Measurements from ENCODE around the gene FAM13A.
"Not testable (repeated sequence)": the region's sequence is repeated elsewhere in the genome, so short reads cannot be mapped to it uniquely, and the experiment has no call there.

Gene FAM13A

GRCh38 chr4:88998001-88998400 lies 59.0 kb downstream of the FAM13A start:
- no peak for DNase-seq

DNA sequence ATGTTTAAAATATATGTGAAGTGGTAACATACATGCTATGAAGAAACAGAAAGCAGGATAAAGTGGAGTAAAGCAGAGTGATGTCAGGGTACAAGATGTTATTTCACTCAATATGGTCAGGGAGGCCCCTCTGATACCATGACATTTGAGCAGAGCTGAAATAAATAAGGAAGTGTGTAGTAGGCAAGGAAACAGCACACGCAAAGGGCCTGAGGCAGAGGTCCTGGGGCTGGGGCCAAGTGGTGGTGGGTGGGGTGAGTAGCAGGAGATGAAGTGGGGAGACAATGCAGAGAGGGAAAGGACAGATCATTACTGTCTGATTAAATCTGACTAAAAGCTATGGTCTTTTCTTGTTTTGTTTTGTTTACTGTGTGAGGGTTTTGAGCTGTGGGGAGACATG lies 61.1 kb downstream of the FAM13A start:
- DNase-seq = no peak

- not testable (repeated sequence) for DNase-seq
These were observed 61.7 kb downstream of the FAM13A start for GRCh38 chr4:88995257-88995656.

- no peak for DNase-seq
These were observed 63.7 kb downstream of the FAM13A start for GRCh38 chr4:88993246-88993645.

- DNase-seq = no peak
These were observed 65.2 kb downstream of the FAM13A start for GRCh38 chr4:88991746-88992145.

GRCh38 chr4:88989990-88990389 lies 67.0 kb downstream of the FAM13A start:
- DNase-seq = no peak

GRCh38 chr4:88985088-88985773 lies 71.8 kb downstream of the FAM13A start:
- DNase-seq = no peak

- no peak for DNase-seq
These were observed 74.2 kb downstream of the FAM13A start for GRCh38 chr4:88982757-88983156.

GRCh38 chr4:88981993-88982392 lies 75.0 kb downstream of the FAM13A start:
- DNase-seq = no peak

DNA sequence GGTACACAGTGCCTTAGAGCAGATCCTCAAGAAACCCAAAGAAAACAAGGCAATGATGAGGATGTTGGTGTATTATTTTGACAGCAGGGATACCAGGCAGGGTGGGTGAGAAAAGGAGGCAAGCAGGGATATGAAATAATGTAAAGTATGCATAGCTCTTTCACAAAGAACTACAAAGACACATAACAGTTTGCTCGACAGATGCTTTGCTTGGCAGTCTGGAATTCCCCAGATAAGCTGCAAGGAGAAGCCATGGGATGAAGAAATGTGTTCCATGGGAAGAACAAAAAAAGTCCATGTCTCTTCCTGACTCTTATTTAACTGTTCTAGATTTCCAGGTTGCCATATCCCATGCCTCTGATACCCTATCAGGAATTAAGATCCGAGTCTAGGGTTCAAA lies 75.4 kb downstream of the FAM13A start:
- DNase-seq = no peak

GRCh38 chr4:88979276-88979675 lies 77.7 kb downstream of the FAM13A start:
- DNase-seq = no peak

GRCh38 chr4:88976775-88977035 lies 80.3 kb downstream of the FAM13A start:
- DNase-seq = no peak

- no peak for DNase-seq
These were observed 80.8 kb downstream of the FAM13A start for GRCh38 chr4:88975958-88976774.

DNA sequence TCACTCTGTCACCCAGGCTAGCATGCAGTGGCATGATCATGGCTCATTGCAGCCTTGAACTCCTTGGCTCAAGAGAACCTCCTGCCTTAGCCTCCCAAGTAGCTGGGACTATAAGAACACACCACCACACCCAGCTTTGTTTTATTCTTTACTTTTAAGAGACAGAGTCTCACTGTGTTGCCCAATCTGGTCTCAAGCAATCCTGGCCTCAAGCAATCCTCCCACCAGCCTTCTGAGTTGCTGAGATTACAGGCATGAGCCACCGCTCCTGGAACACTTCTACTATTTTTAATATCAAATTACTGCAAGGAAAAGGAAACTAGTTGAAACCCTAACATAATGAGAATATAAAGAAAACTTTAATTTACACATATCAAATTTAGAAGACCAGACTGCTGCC lies 85.4 kb downstream of the FAM13A start:
- DNase-seq = no peak

DNA sequence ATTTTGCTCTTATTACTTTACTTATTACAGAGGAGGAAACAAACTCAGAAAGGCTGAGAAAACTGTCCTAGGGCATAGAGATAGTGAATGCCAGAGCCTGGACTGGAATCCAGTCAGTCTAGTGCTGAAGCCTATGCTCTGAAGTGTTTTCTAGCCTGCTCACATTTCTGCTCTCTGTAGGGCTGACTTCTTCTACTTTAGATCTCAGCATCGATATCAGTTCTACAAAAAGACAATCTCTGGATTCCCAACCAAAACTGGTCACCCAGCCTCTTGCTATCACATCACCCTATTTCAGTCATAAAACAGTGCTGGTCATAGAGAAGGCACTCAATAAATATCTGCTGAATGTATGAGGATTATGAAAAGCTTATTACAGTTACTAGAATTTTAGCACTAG lies 87.2 kb downstream of the FAM13A start:
- DNase-seq = no peak

DNA sequence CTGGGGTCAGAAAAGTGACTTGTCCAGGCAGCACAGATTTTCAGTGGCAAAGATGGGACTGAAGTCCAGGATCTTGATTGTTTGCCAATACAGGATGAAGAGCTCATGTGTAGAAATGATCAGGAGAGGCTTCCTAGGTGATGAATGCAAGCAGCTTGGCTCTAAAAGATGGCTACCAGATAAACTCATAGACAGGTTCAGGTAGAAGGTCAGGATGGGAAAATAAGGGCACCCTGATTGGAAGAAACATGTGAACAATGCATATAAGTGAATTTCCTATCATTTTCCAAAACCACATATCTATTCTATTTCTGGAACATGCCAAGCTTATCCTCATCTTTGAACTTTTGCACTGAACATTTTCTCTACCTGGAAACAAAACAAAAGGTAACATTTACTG lies 87.7 kb downstream of the FAM13A start:
- no peak for DNase-seq

- no peak for DNase-seq
These were observed 89.1 kb downstream of the FAM13A start for GRCh38 chr4:88967883-88968331.

DNA sequence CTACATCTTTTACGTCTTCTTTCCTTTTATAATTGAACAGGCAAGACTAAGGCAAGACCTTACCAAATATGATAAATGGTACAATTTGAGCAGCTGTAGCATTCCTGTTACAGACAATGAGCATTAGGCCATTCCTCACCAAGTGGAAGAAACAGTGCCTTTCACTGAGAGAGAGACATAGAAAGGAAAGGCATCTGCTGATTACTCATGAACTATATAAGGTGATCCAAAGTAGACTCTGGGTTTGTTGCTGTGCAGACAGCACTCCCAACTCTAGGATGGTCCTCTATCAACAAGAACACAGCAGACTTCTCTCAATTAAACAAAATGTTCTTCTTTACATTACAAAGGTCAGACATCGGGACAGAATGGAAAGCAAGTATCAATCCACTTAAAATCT lies 91.9 kb downstream of the FAM13A start:
- DNase-seq = no peak

DNA sequence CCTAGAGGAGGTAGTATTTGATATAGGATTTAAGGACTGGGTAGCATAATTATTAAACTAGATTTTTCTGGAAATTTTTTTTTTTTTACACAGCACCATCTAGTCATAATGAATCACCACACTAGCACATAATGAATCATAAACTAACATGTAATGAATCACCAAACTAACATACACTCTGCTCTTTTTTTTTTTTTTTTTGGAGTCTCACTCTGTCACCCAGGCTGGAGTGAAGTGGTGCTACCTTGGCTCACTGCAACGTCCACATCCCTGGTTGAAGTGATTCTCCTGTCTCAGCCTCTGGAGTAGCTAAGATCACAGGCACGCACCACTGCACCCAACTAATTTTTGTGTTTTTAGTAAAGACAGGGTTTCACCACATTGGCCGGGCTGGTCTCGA lies 92.5 kb downstream of the FAM13A start:
- no peak for DNase-seq

GRCh38 chr4:88963817-88964216 lies 93.2 kb downstream of the FAM13A start:
- DNase-seq = no peak

DNA sequence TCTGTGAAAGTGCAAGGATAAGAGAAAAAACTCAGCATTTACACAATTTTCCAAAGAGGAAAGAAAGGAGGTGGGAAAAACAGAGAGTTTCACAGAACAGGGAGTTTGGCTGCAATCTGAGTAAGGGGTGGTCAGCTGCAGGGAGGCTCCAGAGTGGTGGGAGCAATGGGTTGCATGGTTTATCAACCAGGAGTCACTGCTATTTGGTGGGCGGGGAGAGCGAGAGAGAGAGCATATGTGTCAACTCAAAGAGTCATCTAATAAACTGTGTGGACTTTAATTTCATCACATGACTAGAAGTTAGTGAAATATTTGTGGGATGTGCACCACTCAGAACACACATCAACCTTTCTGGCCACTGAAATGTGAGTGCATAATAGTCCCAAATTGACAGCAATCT lies 94.6 kb downstream of the FAM13A start:
- no peak for DNase-seq

GRCh38 chr4:88960576-88960975 lies 96.4 kb downstream of the FAM13A start:
- DNase-seq = no peak

DNA sequence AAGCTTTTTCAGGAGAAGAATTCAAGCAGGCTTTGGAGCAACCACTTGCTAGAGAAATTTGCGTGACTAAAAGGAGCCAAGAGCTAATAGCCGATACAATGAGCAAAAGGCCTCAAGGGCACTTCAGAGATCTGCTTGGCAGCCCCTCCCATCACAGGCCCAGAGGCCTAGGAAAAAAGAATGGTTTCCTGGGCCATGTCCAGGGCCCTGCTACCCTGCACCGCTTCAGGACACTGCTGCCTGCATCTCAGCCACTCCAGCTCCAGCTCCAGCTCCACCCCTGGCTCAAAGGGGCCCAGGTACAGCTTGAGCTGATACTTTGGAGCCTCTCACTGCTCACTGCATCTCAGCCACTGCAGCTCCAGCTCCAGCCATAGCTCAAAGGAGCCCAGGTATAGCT lies 98.9 kb downstream of the FAM13A start:
- DNase-seq = no peak

- no peak for DNase-seq
These were observed 99.4 kb downstream of the FAM13A start for GRCh38 chr4:88957570-88957969.
